Stimulated activated CD8-positive, alpha-beta memory T cell treated with anti-CD3 and anti-CD28 coated beads, Interleukin-15, amount 100 ng/mL, for 24 hours (primary cell): ENCODE data around the gene SSTR4.

Source experiments
- DNase-seq: peaks from one replicate; pipeline ENCODE4 v3.0.0-alpha.2; 2020; ENCODE audit warnings: low read depth

The SSTR4 gene

DNA sequence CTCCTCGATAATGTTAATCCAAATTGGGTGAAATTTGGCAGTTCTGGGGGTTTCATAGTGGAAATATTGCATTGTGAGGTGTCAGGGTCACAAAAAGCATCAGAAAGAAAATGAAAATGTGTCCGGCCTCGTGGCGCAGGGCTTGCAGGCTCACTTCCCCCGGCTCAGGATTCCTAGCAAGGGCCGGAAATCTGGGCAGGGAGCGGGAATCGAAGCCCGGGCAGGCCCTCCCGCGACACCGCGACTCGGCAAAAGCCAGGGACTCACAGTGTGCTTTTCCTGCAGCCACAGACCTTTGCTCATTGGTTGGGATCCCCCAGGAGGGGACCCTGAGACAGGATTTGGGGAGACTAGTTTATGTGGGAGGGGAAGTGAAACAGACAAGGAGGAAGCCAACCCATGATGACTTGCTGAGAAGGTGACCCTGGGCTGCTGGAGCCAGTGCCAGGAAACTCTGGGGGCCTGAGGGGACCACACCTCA is 51.9 kb downstream of the SSTR4 start:
- no peak for DNase-seq

DNA sequence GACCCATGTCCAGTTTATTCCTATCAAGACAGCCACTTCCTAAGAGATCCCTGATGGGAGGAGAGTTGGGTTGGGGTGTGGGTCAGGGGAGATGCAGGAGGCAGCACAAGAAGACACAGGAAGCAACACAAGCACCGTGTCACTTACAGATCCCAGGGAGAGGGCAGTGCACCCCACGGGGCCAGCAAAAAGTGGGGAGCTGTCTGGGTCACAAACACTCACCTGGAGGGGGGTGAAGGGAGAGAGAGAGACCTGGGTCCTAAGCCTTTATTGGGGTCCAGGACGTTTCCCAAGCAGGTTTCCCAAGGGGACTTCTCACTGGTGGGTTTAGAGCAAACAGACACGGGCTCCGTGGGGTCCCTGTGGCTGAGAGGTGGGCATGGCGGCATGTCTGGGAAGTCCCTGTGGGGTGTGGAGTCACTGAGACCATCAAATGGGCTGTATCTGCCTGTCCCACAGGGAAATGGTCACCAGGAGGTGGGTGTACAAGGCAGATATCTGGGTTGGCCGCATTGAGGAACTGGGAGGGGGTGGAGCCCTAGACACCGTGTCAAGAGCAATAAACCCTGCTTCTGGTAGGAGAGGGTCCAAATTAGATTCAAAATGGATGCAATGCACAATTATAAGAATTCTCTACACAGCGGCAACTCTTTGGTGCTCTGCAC is 52.6 kb downstream of the SSTR4 start:
- no peak for DNase-seq
